ENCODE data around the gene BSX.

DNA sequence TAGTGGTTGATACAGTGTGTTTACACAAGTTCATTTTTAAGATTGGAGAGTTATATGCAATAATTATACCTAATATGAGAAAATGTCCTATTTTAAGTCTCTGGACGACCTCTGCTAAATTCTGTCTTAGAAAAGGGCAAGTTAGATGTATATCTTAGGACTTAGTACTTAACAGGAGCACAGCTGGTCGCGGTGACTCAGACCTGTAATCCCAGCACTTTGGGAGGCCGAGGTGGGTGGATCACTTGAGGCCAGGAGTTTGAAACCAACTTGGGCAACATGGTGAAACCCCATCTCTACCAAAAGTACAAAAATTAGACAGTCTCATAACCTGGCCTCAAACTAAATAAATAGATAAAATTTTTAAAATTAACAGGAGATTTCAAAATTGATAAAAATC, 27.2 kb downstream of the BSX start:
- TF ChIP-seq, protein P1, sequence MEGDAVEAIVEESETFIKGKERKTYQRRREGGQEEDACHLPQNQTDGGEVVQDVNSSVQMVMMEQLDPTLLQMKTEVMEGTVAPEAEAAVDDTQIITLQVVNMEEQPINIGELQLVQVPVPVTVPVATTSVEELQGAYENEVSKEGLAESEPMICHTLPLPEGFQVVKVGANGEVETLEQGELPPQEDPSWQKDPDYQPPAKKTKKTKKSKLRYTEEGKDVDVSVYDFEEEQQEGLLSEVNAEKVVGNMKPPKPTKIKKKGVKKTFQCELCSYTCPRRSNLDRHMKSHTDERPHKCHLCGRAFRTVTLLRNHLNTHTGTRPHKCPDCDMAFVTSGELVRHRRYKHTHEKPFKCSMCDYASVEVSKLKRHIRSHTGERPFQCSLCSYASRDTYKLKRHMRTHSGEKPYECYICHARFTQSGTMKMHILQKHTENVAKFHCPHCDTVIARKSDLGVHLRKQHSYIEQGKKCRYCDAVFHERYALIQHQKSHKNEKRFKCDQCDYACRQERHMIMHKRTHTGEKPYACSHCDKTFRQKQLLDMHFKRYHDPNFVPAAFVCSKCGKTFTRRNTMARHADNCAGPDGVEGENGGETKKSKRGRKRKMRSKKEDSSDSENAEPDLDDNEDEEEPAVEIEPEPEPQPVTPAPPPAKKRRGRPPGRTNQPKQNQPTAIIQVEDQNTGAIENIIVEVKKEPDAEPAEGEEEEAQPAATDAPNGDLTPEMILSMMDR (IDR thresholded peaks at IDR 0.05; ENCODE audit: borderline replicate concordance, extremely low read depth, low read length, poor library complexity, severe bottlenecking): no peak
- no peak for TF ChIP-seq EZH2 (IDR thresholded peaks at IDR 0.05; ENCODE audit: borderline replicate concordance, low read depth, low read length, severe bottlenecking)

Measured in DND-41 (cell line).